ENCODE data around the gene SLC6A8. TPM values are rescaled to one million over a fixed set of nuclear protein-coding genes. Genes with fewer than 3 reads are reported as not detected.

The SLC6A8 gene
- total RNA-seq, 1 experiment from 2014 or later, result 49.8 TPM

DNA sequence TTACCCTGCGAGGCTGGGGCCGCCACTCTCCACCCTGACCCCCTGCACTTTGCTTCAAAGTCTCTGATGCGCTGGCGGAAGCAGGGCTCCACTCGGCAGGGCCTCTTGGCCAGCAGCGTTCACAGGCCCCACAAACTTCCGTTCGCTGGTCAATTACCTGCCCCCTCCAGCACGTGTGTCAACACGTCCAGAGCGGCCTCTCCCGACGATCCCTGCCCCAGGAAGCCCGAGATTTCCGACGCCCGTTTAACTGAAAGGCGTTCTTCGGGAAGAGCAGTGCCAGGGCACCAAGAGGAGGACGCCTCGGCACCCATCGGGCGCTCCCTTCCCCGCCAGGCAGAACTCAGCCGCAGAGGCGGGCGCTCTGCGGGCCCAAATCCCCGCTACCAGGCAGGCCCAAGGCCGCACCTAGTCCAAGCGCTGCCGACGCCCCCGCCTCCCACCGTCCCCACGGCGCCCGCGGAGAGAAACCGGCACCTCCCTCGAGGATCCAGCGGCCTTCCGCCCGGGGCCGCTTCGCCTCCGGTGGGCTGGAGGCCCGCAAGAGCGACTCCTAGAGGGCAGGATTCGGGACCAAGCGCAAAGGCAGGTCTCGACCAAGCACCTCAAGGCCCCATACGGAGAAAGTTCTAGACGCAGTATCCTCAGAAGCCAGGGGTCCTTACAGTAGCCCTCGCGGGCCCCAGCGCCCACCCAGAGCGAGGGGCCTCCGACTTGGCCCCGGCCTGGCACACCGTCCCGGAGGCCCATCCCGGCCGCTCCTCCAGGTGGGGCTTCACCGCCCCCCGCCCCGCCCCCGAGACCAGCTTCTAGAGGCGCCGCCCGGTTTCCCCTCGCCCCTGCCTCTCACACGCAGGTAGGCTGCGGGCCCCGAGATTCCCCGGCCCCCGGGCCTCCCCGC is 35.9 kb downstream of the SLC6A8 start:
- Histone ChIP-seq H3K27ac (ENCODE audit: low read depth, low read length, poor library complexity, severe bottlenecking) (peak overlapping the region; percentile 81), H3K27me3 (replicated peaks; ENCODE audit: insufficient read depth, low read depth, low read length, poor library complexity) (no peaks in the 10 kb centered on the region), H3K36me3 (ENCODE audit: insufficient read depth, low read length, poor library complexity, severe bottlenecking) (peaks cover 17% of the 10 kb centered on the region), H3K9me3 (ENCODE audit: low read depth, low read length, poor library complexity, severe bottlenecking) (no peaks in the 10 kb centered on the region), H3K4me3 (ENCODE audit: low read depth, low read length, poor library complexity, severe bottlenecking) (peak overlapping the region; percentile 71), H3K4me1 (ENCODE audit: insufficient read depth, low read length, poor library complexity, severe bottlenecking) (peaks cover 8% of the 10 kb centered on the region)
- POLR2A ChIA-PET (ENCODE audit: low non-redundant PET), result no interaction called here
- intact Hi-C loops (cut with micrococcal nuclease; ENCODE audit: unreplicated experiment), result loop anchor here (2.0 kb wide), 1 partner anchor 77 kb away; the partner anchor contains the start of gene DUSP9
- no TSS peak for BruUV-seq (replicated peaks)
- peak; percentile 44 for TF ChIP-seq CTCF (conservative IDR thresholded peaks at IDR 0.05; ENCODE audit: low read depth, low read length)
- TF ChIP-seq EZH2 (IDR thresholded peaks at IDR 0.05; ENCODE audit: borderline replicate concordance, low read depth, low read length, poor library complexity, severe bottlenecking), result no peak
- CTCF ChIA-PET, result interaction anchor here (0.5 to 0.6 kb wide), 3 partner anchors 14 to 340 kb away, joined by 3 to 6 read pairs (median 5); no protein-coding TSS in a partner anchor
- DNase-seq (ENCODE audit: low spot score), result peak; percentile 56

- no peaks in the 10 kb centered on the region for H3K9me3 ChIP-seq (ENCODE audit: low read depth, low read length, poor library complexity, severe bottlenecking)
- intact Hi-C loops (cut with micrococcal nuclease; ENCODE audit: unreplicated experiment), result loop anchor here (2.0 kb wide), 1 partner anchor 78 kb away; the partner anchor contains the start of gene DUSP9
- no peaks in the 10 kb centered on the region for H3K27me3 ChIP-seq (replicated peaks; ENCODE audit: insufficient read depth, low read depth, low read length, poor library complexity)
- peaks cover 15% of the 10 kb centered on the region for H3K36me3 ChIP-seq (ENCODE audit: insufficient read depth, low read length, poor library complexity, severe bottlenecking)
- CTCF ChIA-PET, result interaction anchor here (0.5 to 0.6 kb wide), 3 partner anchors 15 to 340 kb away, joined by 3 to 6 read pairs (median 5); no protein-coding TSS in a partner anchor
- peak within 1 kb of the TSS; percentile 71 for H3K4me3 ChIP-seq (ENCODE audit: low read depth, low read length, poor library complexity, severe bottlenecking)
- H3K27ac ChIP-seq (ENCODE audit: low read depth, low read length, poor library complexity, severe bottlenecking), result peak within 1 kb of the TSS; percentile 81
- TF ChIP-seq EZH2 (IDR thresholded peaks at IDR 0.05; ENCODE audit: borderline replicate concordance, low read depth, low read length, poor library complexity, severe bottlenecking), result no peak
- no peak for TF ChIP-seq CTCF (conservative IDR thresholded peaks at IDR 0.05; ENCODE audit: low read depth, low read length)
- H3K4me1 ChIP-seq (ENCODE audit: insufficient read depth, low read length, poor library complexity, severe bottlenecking), result peaks cover 8% of the 10 kb centered on the region
- BruUV-seq (replicated peaks), result no TSS peak
- POLR2A ChIA-PET (ENCODE audit: low non-redundant PET), result no interaction called here
- peak; percentile 92 for DNase-seq (ENCODE audit: low spot score)
Measured at GRCh38 chrX:153724252-153725038, 36.7 kb downstream of the SLC6A8 start, which contains the start of the genes ABCD1 and BCAP31. TSS of gene ABCD1 (plus strand) at chrX:153724856. CDS start at chrX:153725267, 411 bp downstream. TSS of gene BCAP31 (minus strand) at chrX:153724387. CDS start at chrX:153723244, 1,143 bp downstream.

Data from A673 (cell line).